Panc1 (cell line): ENCODE measurements around the gene ZNF669.

Experiments used
- CTCF ChIP-seq: fragments of 450-650 bp; IDR thresholded peaks from 2 replicates; pipeline ENCODE4 v1.5.1; 2017; ENCODE audit warnings: mild to moderate bottlenecking
- POLR2AphosphoS5 ChIP-seq: IDR thresholded peaks from 2 replicates; pipeline ENCODE4 v1.6.1; 2012; ENCODE audit warnings: mild to moderate bottlenecking, low read depth, low read length, moderate library complexity
- REST ChIP-seq, 2 experiments: IDR thresholded peaks; 2 replicates each; pipeline ENCODE4 v1.6.1; 2011 to 2012; ENCODE audit warnings: low read depth in 2 of 2, control low read depth in 1 of 2, low read length in 1 of 2, mild to moderate bottlenecking in 1 of 2, moderate library complexity in 1 of 2; ENCODE audit not compliant: insufficient read depth in 1 of 2
- SIN3A ChIP-seq: IDR thresholded peaks from 2 replicates; pipeline ENCODE4 v1.6.1; 2012; ENCODE audit warnings: low read depth, mild to moderate bottlenecking, low read length, moderate library complexity, borderline replicate concordance; ENCODE audit not compliant: insufficient read depth
- TCF7L2 ChIP-seq: IDR thresholded peaks from 2 replicates; pipeline ENCODE4 v1.6.1; 2011; ENCODE audit warnings: mild to moderate bottlenecking, low read depth, low read length, inconsistent platforms

GRCh38 chr1:247085310-247085709, 18.8 kb downstream of the ZNF669 start:
- TF ChIP-seq CTCF (no peak), REST (IDR thresholded peaks at IDR 0.05; ENCODE audit: insufficient read depth in 1 of 2, low read depth in 2 of 2, low read length in 1 of 2) (no peak), TCF7L2 (no peak), POLR2AphosphoS5 (no peak), SIN3A (no peak)
